ENCODE data around the gene G0S2. TPM values are rescaled to one million over a fixed set of nuclear protein-coding genes. Genes with fewer than 3 reads are reported as not detected.

Gene G0S2
- total and polyA plus RNA-seq, 3 experiments from 2014 or later: 3.8 to 4.5 TPM; not detected in 1

DNA sequence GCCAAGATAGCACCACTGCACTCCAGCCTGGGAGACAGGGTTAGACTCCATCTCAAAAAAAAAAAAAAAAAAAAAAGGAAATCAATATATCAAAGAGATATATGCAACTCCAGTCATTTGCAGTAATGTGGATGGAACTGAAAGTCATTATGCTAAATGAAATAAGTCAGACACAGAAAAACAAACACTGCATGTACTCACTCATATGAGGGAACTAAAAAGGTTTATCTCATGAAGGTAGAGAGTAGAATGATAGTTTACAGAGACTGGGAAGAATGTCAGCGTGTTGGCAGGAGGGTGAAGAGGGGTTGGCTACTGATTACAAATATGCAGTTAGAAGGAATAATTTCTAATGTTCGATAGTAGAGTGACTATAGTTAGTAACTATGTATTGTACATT is 42.6 kb downstream of the G0S2 start:
- Histone ChIP-seq H3K27ac (ENCODE audit: low read depth, low read length) (no peak overlapping the region), H3K9me3 (ENCODE audit: low read length) (no peaks in the 10 kb centered on the region), H3K4me1 (ENCODE audit: insufficient read depth, low read length) (no peaks in the 10 kb centered on the region), H3K36me3 (ENCODE audit: insufficient read depth, low read length) (no peaks in the 10 kb centered on the region), H3K4me3 (ENCODE audit: low read length) (no peak overlapping the region), H3K27me3 (ENCODE audit: insufficient read depth, low read length, poor library complexity, severe bottlenecking) (no peaks in the 10 kb centered on the region)
- DNase-seq: no peak
- ChIA-PET POLR2A (no interaction called here), CTCF (no interaction called here)
- Mint-ChIP-seq H3K36me3 (peaks cover 0 to 17% (median 5%) of the 10 kb centered on the region in 3 donors), H3K27me3 (peaks cover 0 to 4% of the 10 kb centered on the region in 2 donors), H3K4me3 (no peak overlapping the region), H3K4me1 (no peaks in the 10 kb centered on the region), H3K9me3 (peaks cover 0 to 1% (median 0%) of the 10 kb centered on the region in 5 donors), H3K27ac (no peak overlapping the region)

DNA sequence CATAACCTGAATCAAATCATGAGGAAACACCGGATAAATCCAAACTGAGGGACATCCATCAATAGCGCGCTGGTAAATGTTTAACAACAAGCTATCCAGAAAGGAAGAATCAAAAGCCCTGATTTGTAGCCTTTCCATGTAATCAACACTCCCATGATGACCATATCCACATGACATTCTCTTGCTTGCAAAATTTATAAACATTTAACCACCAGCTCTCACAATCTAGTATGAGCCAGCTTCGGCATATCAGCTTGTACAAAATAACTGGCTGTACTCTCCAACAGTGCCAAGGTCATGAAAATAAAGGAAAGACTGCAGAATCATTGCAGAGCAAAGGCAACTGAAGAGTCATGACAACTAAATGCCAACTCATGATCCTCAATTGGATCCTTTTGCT is 45.1 kb downstream of the G0S2 start:
- CTCF ChIA-PET: interaction anchor here (1.3 kb wide), 1 partner anchor 28 kb away, joined by 3 read pairs; no protein-coding TSS in a partner anchor
- peaks cover 15% of the 10 kb centered on the region for H3K4me1 ChIP-seq (ENCODE audit: insufficient read depth, low read length)
- no peak for DNase-seq
- H3K4me3 ChIP-seq (ENCODE audit: low read length): no peak overlapping the region
- no peaks in the 10 kb centered on the region for H3K9me3 Mint-ChIP-seq
- H3K36me3 ChIP-seq (ENCODE audit: insufficient read depth, low read length): no peaks in the 10 kb centered on the region
- POLR2A ChIA-PET: no interaction called here
- no peak overlapping the region for H3K4me3 Mint-ChIP-seq
- no peaks in the 10 kb centered on the region for H3K27me3 ChIP-seq (ENCODE audit: insufficient read depth, low read length, poor library complexity, severe bottlenecking)
- no peak overlapping the region for H3K27ac ChIP-seq (ENCODE audit: low read depth, low read length)
- peak overlapping the region in 1 of 8 donors; percentile 55 for H3K27ac Mint-ChIP-seq
- peaks cover 3 to 5% (median 3%) of the 10 kb centered on the region in 3 donors for H3K4me1 Mint-ChIP-seq
- H3K27me3 Mint-ChIP-seq: peaks cover 0 to 3% of the 10 kb centered on the region in 2 donors
- H3K9me3 ChIP-seq (ENCODE audit: low read length): no peaks in the 10 kb centered on the region
- H3K36me3 Mint-ChIP-seq: peaks cover 0 to 12% (median 5%) of the 10 kb centered on the region in 3 donors

DNA sequence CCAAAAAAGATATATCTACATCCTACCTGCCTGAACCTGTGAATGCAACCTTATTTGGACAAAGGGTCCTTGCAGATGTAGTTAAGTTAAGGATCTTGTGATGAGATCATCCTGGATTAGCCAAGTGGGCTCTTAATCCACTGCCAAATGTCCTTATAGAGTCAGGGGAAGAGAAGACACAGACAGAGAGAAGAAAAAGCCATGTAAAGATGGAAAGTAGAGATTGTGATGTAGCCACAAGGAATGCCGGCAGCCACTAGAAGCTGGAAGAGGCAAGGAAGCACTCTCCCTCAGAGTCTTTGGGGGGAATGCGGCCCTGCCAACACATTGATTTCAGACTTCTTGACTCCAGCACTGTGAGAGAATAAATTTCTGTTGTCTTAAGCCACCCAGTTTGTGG is 45.6 kb downstream of the G0S2 start:
- H3K4me1 Mint-ChIP-seq: peaks cover 3 to 5% (median 3%) of the 10 kb centered on the region in 3 donors

DNA sequence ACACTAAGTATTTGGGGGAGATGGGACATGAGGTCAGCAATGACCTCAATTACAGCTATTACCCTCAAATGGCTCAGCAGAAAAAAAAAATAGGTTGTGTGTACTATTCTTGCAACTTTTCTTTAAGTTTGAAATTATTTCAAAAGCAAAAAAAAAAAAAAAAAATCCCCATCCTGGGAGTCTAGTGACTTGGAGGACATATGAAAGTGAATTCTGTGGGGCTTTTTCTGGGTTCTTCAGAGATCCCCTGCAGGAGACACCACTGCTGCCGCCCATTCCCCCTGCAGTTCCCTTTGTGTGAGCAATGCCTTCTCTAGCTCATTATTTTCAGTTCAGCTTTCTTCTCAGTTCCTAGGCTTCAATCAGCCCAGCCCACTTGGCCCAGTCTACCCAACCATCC is 46.1 kb downstream of the G0S2 start:
- peaks cover 3 to 5% (median 3%) of the 10 kb centered on the region in 3 donors for H3K4me1 Mint-ChIP-seq
- peaks cover 0 to 6% (median 3%) of the 10 kb centered on the region in 3 donors for H3K36me3 Mint-ChIP-seq
- peaks cover 0 to 3% of the 10 kb centered on the region in 2 donors for H3K27me3 Mint-ChIP-seq
- H3K4me1 ChIP-seq (ENCODE audit: insufficient read depth, low read length): peaks cover 15% of the 10 kb centered on the region
- H3K27me3 ChIP-seq (ENCODE audit: insufficient read depth, low read length, poor library complexity, severe bottlenecking): no peaks in the 10 kb centered on the region
- CTCF ChIA-PET: interaction anchor here (1.3 kb wide), 1 partner anchor 27 kb away, joined by 3 read pairs; no protein-coding TSS in a partner anchor
- no peak for DNase-seq
- no peak overlapping the region for H3K27ac Mint-ChIP-seq
- no peak overlapping the region for H3K27ac ChIP-seq (ENCODE audit: low read depth, low read length)
- H3K36me3 ChIP-seq (ENCODE audit: insufficient read depth, low read length): no peaks in the 10 kb centered on the region
- H3K9me3 ChIP-seq (ENCODE audit: low read length): no peaks in the 10 kb centered on the region
- POLR2A ChIA-PET: no interaction called here
- H3K9me3 Mint-ChIP-seq: no peaks in the 10 kb centered on the region
- H3K4me3 ChIP-seq (ENCODE audit: low read length): no peak overlapping the region
- no peak overlapping the region for H3K4me3 Mint-ChIP-seq

More for the DNA sequence above, 45.6 kb downstream of the G0S2 start:
- Histone ChIP-seq H3K27ac (ENCODE audit: low read depth, low read length) (no peak overlapping the region), H3K9me3 (ENCODE audit: low read length) (no peaks in the 10 kb centered on the region), H3K4me3 (ENCODE audit: low read length) (no peak overlapping the region), H3K27me3 (ENCODE audit: insufficient read depth, low read length, poor library complexity, severe bottlenecking) (no peaks in the 10 kb centered on the region), H3K36me3 (ENCODE audit: insufficient read depth, low read length) (no peaks in the 10 kb centered on the region), H3K4me1 (ENCODE audit: insufficient read depth, low read length) (peaks cover 15% of the 10 kb centered on the region)
- ChIA-PET CTCF (interaction anchor here (1.3 kb wide), 1 partner anchor 27 kb away, joined by 3 read pairs; no protein-coding TSS in a partner anchor), POLR2A (no interaction called here)
- peaks cover 0 to 3% of the 10 kb centered on the region in 2 donors for H3K27me3 Mint-ChIP-seq
- peaks cover 0 to 7% (median 3%) of the 10 kb centered on the region in 3 donors for H3K36me3 Mint-ChIP-seq
- DNase-seq: no peak
- no peaks in the 10 kb centered on the region for H3K9me3 Mint-ChIP-seq
- no peak overlapping the region for H3K4me3 Mint-ChIP-seq
- H3K27ac Mint-ChIP-seq: no peak overlapping the region

DNA sequence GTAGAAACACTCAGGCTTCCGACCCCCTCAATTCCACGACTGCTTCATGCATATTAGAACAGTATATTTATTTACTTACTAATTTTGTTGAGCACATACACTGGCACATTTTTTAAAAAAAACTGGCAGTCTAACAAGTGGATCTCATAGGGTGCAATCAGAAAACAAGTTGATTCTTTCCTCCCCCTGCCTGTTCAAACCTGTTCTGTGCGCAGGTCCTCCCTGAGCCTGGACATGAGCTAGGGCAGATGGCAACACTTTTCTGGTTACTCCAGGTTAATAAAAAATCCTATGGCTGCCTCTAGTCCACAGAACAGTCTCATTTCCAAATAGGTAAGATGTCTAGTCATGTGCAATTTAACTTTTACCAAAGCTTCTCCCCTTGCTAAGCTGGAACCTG is 48.1 kb downstream of the G0S2 start:
- no peak for DNase-seq
- H3K36me3 Mint-ChIP-seq: peaks cover 0 to 12% (median 6%) of the 10 kb centered on the region in 3 donors
- H3K27ac Mint-ChIP-seq: no peak overlapping the region
- ChIA-PET POLR2A (no interaction called here), CTCF (no interaction called here)
- no peak overlapping the region for H3K27ac ChIP-seq (ENCODE audit: low read depth, low read length)
- H3K9me3 ChIP-seq (ENCODE audit: low read length): no peaks in the 10 kb centered on the region
- H3K9me3 Mint-ChIP-seq: no peaks in the 10 kb centered on the region
- H3K36me3 ChIP-seq (ENCODE audit: insufficient read depth, low read length): no peaks in the 10 kb centered on the region
- H3K4me1 ChIP-seq (ENCODE audit: insufficient read depth, low read length): peaks cover 15% of the 10 kb centered on the region
- peaks cover 0 to 2% of the 10 kb centered on the region in 2 donors for H3K27me3 Mint-ChIP-seq
- H3K4me3 Mint-ChIP-seq: no peak overlapping the region
- H3K27me3 ChIP-seq (ENCODE audit: insufficient read depth, low read length, poor library complexity, severe bottlenecking): no peaks in the 10 kb centered on the region
- no peak overlapping the region for H3K4me3 ChIP-seq (ENCODE audit: low read length)
- H3K4me1 Mint-ChIP-seq: peaks cover 4 to 8% (median 7%) of the 10 kb centered on the region in 3 donors

DNA sequence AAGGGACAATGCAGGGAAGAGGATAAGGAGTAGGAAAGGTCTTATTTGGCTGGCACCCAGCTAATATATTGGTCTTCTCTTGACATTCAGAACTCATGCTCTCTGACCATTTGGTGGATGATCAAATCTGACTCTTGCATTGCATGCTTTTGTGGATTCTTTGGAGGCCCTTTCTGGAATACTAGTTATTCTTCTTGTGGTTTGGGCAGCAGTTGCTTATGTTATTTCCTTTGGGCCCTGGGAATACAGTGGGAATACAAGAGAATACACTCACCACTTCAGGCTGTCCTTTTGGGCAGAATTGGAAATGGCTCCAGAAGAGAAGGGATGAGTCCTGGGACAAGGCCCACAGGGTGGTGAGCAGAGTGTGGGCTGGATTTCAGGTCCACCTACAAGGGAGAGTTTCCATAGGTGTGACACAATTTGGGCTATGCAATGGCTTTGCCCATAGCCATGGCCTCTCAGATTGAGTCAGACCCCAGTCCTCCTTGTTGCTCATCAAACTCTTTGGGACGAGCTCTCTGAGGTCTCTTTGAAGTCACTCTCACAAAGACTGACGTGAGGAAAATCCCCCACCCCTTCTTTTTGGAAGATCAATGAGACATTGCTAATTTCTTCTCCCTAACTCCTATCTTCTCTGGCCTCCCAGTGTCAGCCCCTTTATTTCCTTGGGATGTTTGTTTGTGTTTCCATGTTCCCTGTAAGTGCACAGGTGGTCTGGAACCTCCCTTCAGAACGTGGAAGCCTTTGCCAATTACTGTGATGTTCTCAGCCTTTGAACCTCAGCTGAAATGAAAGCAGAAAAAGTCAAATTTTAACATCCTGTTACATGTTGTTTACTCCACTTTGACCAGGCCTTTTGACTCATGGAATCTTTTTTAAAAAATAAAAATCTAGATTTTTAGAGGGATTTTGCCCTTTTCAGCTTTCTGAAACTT is 48.8 kb downstream of the G0S2 start:
- H3K4me3 Mint-ChIP-seq: no peak overlapping the region
- ChIA-PET CTCF (interaction anchor here (0.8 kb wide), 1 partner anchor 24 kb away, joined by 4 read pairs; no protein-coding TSS in a partner anchor), POLR2A (no interaction called here)
- peaks cover 4 to 8% (median 7%) of the 10 kb centered on the region in 3 donors for H3K4me1 Mint-ChIP-seq
- H3K27me3 Mint-ChIP-seq: peaks cover 0 to 2% of the 10 kb centered on the region in 2 donors
- Histone ChIP-seq H3K27ac (ENCODE audit: low read depth, low read length) (no peak overlapping the region), H3K9me3 (ENCODE audit: low read length) (no peaks in the 10 kb centered on the region), H3K27me3 (ENCODE audit: insufficient read depth, low read length, poor library complexity, severe bottlenecking) (no peaks in the 10 kb centered on the region), H3K4me3 (ENCODE audit: low read length) (no peak overlapping the region), H3K36me3 (ENCODE audit: insufficient read depth, low read length) (no peaks in the 10 kb centered on the region), H3K4me1 (ENCODE audit: insufficient read depth, low read length) (peaks cover 15% of the 10 kb centered on the region)
- peaks cover 0 to 12% (median 6%) of the 10 kb centered on the region in 3 donors for H3K36me3 Mint-ChIP-seq
- no peak for DNase-seq
- H3K27ac Mint-ChIP-seq: peak overlapping the region in 3 of 8 donors; percentile 28 to 90 (median 51)
- no peaks in the 10 kb centered on the region for H3K9me3 Mint-ChIP-seq

Other genes with a start within 250 kb of the G0S2 start
- not detected for gene CAMK1G, start 91.7 kb upstream of the G0S2 start, total RNA-seq
- not detected for gene CAMK1G, start 91.7 kb upstream of the G0S2 start, polyA plus RNA-seq
- 1 to 10 TPM in 1 of 2 experiments, under 1 TPM in 1; 0.92 to 1.3 TPM for gene LAMB3, start 23.0 kb upstream of the G0S2 start, total RNA-seq
- gene LAMB3, start 23.0 kb upstream of the G0S2 start, polyA plus RNA-seq: 0.28 TPM
- gene HSD11B1, start 29.4 kb downstream of the G0S2 start, total RNA-seq: under 1 TPM; 0.59 to 0.80 TPM
- 0.30 TPM for gene HSD11B1, start 29.4 kb downstream of the G0S2 start, polyA plus RNA-seq
- gene TRAF3IP3, start 80.6 kb downstream of the G0S2 start, total RNA-seq: 100 to 1,000 TPM; 193 to 209 TPM
- gene TRAF3IP3, start 80.6 kb downstream of the G0S2 start, polyA plus RNA-seq: 414 TPM
- 1 to 10 TPM; 2.2 TPM for gene C1orf74, start 109.1 kb downstream of the G0S2 start, total RNA-seq
- gene C1orf74, start 109.1 kb downstream of the G0S2 start, polyA plus RNA-seq: 0.35 TPM
- gene IRF6, start 130.7 kb downstream of the G0S2 start, total RNA-seq: 1 to 10 TPM; 1.2 TPM
- 1.0 TPM for gene IRF6, start 130.7 kb downstream of the G0S2 start, polyA plus RNA-seq
- gene UTP25, start 152.6 kb downstream of the G0S2 start, total RNA-seq: 10 to 100 TPM; 14.9 to 15.2 TPM
- gene UTP25, start 152.6 kb downstream of the G0S2 start, polyA plus RNA-seq: 4.9 TPM